H1 (cell line): ENCODE measurements around the gene RAB31.

Experiments
- FOSL1 ChIP-seq: IDR thresholded peaks from 2 replicates; pipeline ENCODE4 v1.6.1; 2011; ENCODE audit warnings: mild to moderate bottlenecking, low read depth, low read length, moderate library complexity; ENCODE audit not compliant: insufficient read depth
- GABPA ChIP-seq: IDR thresholded peaks from 2 replicates; pipeline ENCODE4 v1.6.1; 2011; ENCODE audit warnings: mild to moderate bottlenecking, low read length, moderate library complexity, borderline replicate concordance; ENCODE audit not compliant: insufficient read depth
- MAFK ChIP-seq: IDR thresholded peaks from 2 replicates; pipeline ENCODE4 v1.6.1; 2012; ENCODE audit warnings: low read depth, mild to moderate bottlenecking, improper control_type of control experiment, low read length
- NRF1 ChIP-seq: IDR thresholded peaks from 2 replicates; pipeline ENCODE4 v1.6.1; 2011; ENCODE audit warnings: mild to moderate bottlenecking, low read depth, low read length, improper control_type of control experiment
- TF ChIP-seq, protein P1 (sequence below), 3 experiments: IDR thresholded peaks; 1 replicate in 2 of 3; 2 replicates in 1 of 3; pipeline versions ENCODE4 v1.5.1 to v1.6.1; 2011; ENCODE audit warnings: low read length in 3 of 3, mild to moderate bottlenecking in 3 of 3, inconsistent platforms in 2 of 3, low read depth in 1 of 3, moderate library complexity in 1 of 3; ENCODE audit not compliant: insufficient read depth in 1 of 3; ENCODE audit errors: control extremely low read depth in 1 of 3

DNA sequence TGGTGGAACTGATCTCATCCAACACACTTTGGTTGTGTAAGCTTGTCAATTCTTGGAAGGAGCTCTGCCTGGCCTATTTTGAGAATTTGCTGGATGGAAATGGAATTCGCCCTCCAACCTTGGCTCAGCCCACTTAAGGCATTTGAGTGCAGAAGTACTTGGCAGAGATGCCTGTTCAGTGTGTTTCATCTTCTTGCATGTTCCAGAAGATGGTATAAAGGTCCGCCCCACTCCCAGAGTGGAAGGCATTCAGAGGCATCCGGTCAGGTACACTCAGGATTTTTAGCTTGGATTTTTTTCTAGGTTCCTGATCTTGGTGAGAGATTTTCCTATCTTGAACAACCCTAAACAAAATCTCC, 116.4 kb downstream of the RAB31 start:
- TF ChIP-seq GABPA, result no peak
- TF ChIP-seq, protein P1, sequence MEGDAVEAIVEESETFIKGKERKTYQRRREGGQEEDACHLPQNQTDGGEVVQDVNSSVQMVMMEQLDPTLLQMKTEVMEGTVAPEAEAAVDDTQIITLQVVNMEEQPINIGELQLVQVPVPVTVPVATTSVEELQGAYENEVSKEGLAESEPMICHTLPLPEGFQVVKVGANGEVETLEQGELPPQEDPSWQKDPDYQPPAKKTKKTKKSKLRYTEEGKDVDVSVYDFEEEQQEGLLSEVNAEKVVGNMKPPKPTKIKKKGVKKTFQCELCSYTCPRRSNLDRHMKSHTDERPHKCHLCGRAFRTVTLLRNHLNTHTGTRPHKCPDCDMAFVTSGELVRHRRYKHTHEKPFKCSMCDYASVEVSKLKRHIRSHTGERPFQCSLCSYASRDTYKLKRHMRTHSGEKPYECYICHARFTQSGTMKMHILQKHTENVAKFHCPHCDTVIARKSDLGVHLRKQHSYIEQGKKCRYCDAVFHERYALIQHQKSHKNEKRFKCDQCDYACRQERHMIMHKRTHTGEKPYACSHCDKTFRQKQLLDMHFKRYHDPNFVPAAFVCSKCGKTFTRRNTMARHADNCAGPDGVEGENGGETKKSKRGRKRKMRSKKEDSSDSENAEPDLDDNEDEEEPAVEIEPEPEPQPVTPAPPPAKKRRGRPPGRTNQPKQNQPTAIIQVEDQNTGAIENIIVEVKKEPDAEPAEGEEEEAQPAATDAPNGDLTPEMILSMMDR (IDR thresholded peaks at IDR 0.05; ENCODE audit: control extremely low read depth in 1 of 3, insufficient read depth in 1 of 3, low read depth in 1 of 3, low read length in 3 of 3), result no peak
- TF ChIP-seq FOSL1, result no peak
- TF ChIP-seq MAFK, result no peak
- no peak for TF ChIP-seq NRF1
